ENCODE data around the gene SCGB3A1.

- no peak for TF ChIP-seq CTCF (conservative IDR thresholded peaks at IDR 0.05; ENCODE audit: low read length)
- TF ChIP-seq EZH2phosphoT487 (IDR thresholded peaks at IDR 0.05; ENCODE audit: borderline replicate concordance) = no peak
Measured at GRCh38 chr5:180636403-180637075, 45.2 kb upstream of the SCGB3A1 start.

All from Loucy (cell line).